SJCRH30 (cell line): ENCODE data around the gene SYF2. TPM values are rescaled to one million over a fixed set of nuclear protein-coding genes. Genes with fewer than 3 reads are reported as not detected.
A peak's percentile ranks its signal among the peaks of the same experiment; 100 is the strongest.

Source experiments
- DNase-seq, 2 experiments: peaks; one replicate each; pipeline ENCODE4 v3.0.0-alpha.2; 2015 to 2020
- H3K27ac ChIP-seq: fragments of 250-450 bp; sonication (Bioruptor Pico); 2 replicates; pipeline ENCODE4 v1.5.1; 2020; ENCODE audit warnings: mild to moderate bottlenecking, moderate library complexity
- H3K27me3 ChIP-seq: fragments of 250-450 bp; sonication (Bioruptor Pico); 2 replicates; pipeline ENCODE4 v1.5.1; 2020; ENCODE audit warnings: mild to moderate bottlenecking, moderate library complexity
- H3K36me3 ChIP-seq: fragments of 250-450 bp; sonication (Bioruptor Pico); 2 replicates; pipeline ENCODE4 v1.5.1; 2020; ENCODE audit warnings: mild to moderate bottlenecking, moderate library complexity
- H3K4me1 ChIP-seq: fragments of 250-450 bp; sonication (Bioruptor Pico); 2 replicates; pipeline ENCODE4 v1.5.1; 2020; ENCODE audit warnings: mild to moderate bottlenecking, moderate library complexity
- H3K4me3 ChIP-seq: fragments of 250-450 bp; sonication (Bioruptor Pico); 2 replicates; pipeline ENCODE4 v1.5.1; 2020; ENCODE audit warnings: mild to moderate bottlenecking, moderate library complexity
- H3K9me3 ChIP-seq: fragments of 250-450 bp; sonication (Bioruptor Pico); replicated peaks from 2 replicates; pipeline ENCODE4 v1.5.1; 2020; ENCODE audit warnings: mild to moderate bottlenecking, moderate library complexity
- total RNA-seq: library from RNA; depleted of rRNA; stranded (reverse); fragments of >200 nt; shearing (Covaris generic); gene quantifications from 2 replicates; pipeline ENCODE4 v1.2.3, GENCODE V29; 2014

Gene SYF2
- total RNA-seq, 1 experiment from 2014 or later = 39.3 TPM

DNA sequence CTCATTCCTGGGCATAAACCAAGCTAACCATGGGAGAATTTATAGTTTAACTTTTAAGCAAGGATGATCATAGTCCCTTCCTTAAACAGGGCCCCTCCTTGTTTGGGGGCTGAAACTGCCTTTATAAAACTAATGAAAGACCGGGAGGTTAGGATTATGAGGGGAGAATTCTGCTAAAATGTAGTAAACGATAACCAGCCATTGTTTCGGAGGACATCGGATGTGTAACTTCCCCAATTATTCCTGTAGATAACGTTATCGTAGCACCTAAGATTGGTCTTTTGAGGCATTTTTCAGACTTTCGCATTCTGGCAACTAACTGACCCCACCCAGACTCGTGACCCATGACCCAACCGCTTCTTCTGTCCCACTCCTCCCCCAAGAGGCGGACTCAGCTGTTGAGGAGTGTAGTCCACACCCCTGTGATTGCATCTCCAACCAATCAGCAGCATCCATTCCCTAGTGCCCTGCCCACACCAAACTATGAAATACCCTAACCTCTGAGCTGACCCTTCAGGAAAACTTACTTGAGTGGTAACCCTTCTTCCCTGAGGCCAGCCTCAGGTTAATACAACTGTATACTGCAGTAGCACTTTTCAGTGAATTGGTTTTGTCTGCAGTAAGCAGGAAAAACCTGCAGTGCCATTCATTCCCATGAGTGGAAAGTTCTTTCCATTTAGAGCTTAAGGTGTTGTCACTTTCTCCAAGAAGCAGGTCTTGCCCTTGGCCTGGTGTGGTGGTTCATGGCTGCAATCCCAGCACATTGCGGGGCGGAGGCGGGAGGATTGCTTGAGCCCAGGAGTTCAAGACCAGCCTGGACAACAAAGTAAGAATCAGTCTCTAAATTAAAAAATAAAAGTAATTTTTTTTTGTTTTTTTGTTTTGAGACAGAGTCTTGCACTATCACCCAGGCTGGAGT lies 823 bp upstream of the SYF2 start:
- H3K27me3 ChIP-seq = no peaks in the 10 kb centered on the region
- peaks cover 4% of the 10 kb centered on the region for H3K4me1 ChIP-seq
- peak overlapping the region; percentile 64 for H3K27ac ChIP-seq
- H3K9me3 ChIP-seq = no peaks in the 10 kb centered on the region
- peak overlapping the region; percentile 68 for H3K4me3 ChIP-seq
- DNase-seq = peak; percentile 87 to 88
- H3K36me3 ChIP-seq = peaks cover 20% of the 10 kb centered on the region

- Histone ChIP-seq H3K4me3 (no peak overlapping the region), H3K4me1 (peaks cover 5% of the 10 kb centered on the region), H3K36me3 (peaks cover 37% of the 10 kb centered on the region), H3K27ac (peak overlapping the region; percentile 7; the same call in 1 of the 2 replicates), H3K9me3 (no peaks in the 10 kb centered on the region), H3K27me3 (no peaks in the 10 kb centered on the region)
- DNase-seq = no peak
These were observed 8.8 kb downstream of the SYF2 start for GRCh38 chr1:25223471-25223870.

- DNase-seq = no peak
- H3K36me3 ChIP-seq = peaks cover 31% of the 10 kb centered on the region
- no peak overlapping the region for H3K4me3 ChIP-seq
These were observed 9.7 kb downstream of the SYF2 start for GRCh38 chr1:25222606-25223005.

DNA sequence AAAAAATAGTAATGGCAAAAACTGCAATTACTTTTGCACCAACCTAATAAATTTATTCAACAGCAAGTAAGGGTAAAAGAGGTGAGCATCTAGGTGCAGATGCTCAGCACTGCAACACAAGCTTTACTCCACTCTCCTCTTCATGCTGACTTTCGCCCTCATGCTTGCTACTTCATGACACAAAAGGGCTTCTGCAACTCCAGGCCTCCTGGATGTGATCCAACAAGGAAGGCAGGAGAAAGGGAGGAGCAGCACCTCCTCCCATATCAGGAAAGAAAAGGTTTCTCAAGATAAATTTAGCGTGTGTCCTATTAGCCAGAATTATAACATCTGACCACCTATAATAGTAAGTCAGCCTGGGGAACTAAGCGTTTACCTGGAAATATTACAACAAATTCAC lies 11.6 kb downstream of the SYF2 start:
- Histone ChIP-seq H3K27ac (no peak overlapping the region), H3K27me3 (no peaks in the 10 kb centered on the region), H3K36me3 (peaks cover 25% of the 10 kb centered on the region), H3K4me1 (peaks cover 5% of the 10 kb centered on the region), H3K9me3 (no peaks in the 10 kb centered on the region), H3K4me3 (no peak overlapping the region)
- no peak for DNase-seq

More at GRCh38 chr1:25222606-25223005, 9.7 kb downstream of the SYF2 start:
- no peaks in the 10 kb centered on the region for H3K9me3 ChIP-seq
- no peak overlapping the region for H3K27ac ChIP-seq
- peaks cover 5% of the 10 kb centered on the region for H3K4me1 ChIP-seq
- no peaks in the 10 kb centered on the region for H3K27me3 ChIP-seq

- H3K4me3 ChIP-seq = no peak overlapping the region
- H3K36me3 ChIP-seq = peaks cover 20% of the 10 kb centered on the region
- H3K27me3 ChIP-seq = no peaks in the 10 kb centered on the region
These were observed 12.5 kb downstream of the SYF2 start for GRCh38 chr1:25219661-25220251.

GRCh38 chr1:25217598-25218232 lies 14.6 kb downstream of the SYF2 start:
- H3K27me3 ChIP-seq = no peaks in the 10 kb centered on the region
- no peak overlapping the region for H3K4me3 ChIP-seq
- peaks cover 7% of the 10 kb centered on the region; the same call in 1 of the 2 replicates for H3K36me3 ChIP-seq
- H3K27ac ChIP-seq = no peak overlapping the region
- no peak for DNase-seq
- no peaks in the 10 kb centered on the region for H3K4me1 ChIP-seq
- no peaks in the 10 kb centered on the region for H3K9me3 ChIP-seq

More at GRCh38 chr1:25219661-25220251, 12.5 kb downstream of the SYF2 start:
- no peak for DNase-seq
- H3K4me1 ChIP-seq = peaks cover 5% of the 10 kb centered on the region
- H3K9me3 ChIP-seq = no peaks in the 10 kb centered on the region
- no peak overlapping the region for H3K27ac ChIP-seq

DNA sequence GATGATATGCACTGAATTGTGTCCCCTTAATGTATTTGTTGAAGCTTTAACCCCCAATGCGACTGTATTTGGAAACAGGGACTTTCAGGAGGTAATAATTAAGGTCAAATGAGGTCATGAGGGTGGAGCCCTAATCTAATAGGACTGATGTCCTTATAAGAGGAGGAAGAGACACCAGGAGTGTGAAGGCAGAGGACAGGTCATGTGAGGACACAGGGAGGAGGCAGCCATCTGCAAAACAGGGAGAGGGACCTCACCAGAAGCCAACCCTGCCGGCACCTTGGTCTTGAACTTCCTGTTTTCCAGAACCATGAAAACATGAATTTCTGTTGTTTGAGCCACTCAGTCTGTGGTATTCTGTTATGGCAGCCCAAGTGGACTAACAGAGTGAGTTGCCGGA lies 15.3 kb downstream of the SYF2 start:
- H3K9me3 ChIP-seq = no peaks in the 10 kb centered on the region
- no peak overlapping the region for H3K4me3 ChIP-seq
- no peak for DNase-seq
- H3K27ac ChIP-seq = no peak overlapping the region
- H3K36me3 ChIP-seq = peaks cover under 1% of the 10 kb centered on the region; the same call in 1 of the 2 replicates
- H3K27me3 ChIP-seq = no peaks in the 10 kb centered on the region
- H3K4me1 ChIP-seq = no peaks in the 10 kb centered on the region

DNA sequence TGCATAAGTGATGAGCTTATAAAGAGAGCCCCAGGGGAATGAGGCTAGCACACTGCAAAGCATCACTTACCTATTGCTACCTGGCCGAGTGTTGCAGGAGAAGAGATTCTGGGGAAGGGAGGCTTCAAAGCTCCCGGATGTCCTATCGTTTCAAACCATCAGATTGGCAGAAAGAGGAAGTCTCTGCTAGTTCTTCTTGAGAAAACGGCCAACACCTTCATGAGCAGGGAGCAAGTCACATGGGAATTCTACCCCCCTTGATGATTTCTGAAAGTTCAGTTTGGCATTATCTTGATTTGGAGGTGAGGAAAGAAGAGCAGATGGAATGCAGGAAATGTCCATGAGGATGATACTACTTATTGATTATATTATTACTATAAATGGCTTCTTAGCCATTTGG lies 16.2 kb downstream of the SYF2 start:
- no peak overlapping the region for H3K27ac ChIP-seq
- H3K9me3 ChIP-seq = no peaks in the 10 kb centered on the region
- H3K27me3 ChIP-seq = no peaks in the 10 kb centered on the region
- H3K4me3 ChIP-seq = no peak overlapping the region
- H3K36me3 ChIP-seq = no peaks in the 10 kb centered on the region
- peaks cover 2% of the 10 kb centered on the region; the same call in 1 of the 2 replicates for H3K4me1 ChIP-seq
- no peak for DNase-seq

DNA sequence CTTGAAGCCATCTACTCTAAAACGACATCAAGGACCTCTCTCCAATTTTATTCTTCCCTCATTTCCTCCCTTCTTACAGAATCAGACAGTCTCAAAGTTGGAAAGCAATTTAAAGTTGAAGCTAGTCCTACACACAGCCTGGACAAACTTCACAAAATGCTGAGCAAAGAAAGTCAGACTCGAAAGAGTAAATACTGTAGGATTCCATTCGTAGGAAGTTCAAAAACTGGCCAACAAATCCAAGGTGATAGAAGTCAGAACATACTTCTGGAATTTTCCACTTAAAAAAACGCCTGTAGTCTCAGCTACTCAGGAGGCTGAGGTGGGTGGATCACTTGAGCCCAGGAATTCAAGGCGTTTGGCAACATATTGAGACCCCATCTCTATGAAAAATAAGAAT lies 19.6 kb downstream of the SYF2 start:
- no peak for DNase-seq
- H3K27ac ChIP-seq = no peak overlapping the region
- H3K4me3 ChIP-seq = no peak overlapping the region
- no peaks in the 10 kb centered on the region for H3K9me3 ChIP-seq
- no peaks in the 10 kb centered on the region for H3K36me3 ChIP-seq
- H3K27me3 ChIP-seq = no peaks in the 10 kb centered on the region
- peaks cover 6% of the 10 kb centered on the region; the same call in 1 of the 2 replicates for H3K4me1 ChIP-seq

DNA sequence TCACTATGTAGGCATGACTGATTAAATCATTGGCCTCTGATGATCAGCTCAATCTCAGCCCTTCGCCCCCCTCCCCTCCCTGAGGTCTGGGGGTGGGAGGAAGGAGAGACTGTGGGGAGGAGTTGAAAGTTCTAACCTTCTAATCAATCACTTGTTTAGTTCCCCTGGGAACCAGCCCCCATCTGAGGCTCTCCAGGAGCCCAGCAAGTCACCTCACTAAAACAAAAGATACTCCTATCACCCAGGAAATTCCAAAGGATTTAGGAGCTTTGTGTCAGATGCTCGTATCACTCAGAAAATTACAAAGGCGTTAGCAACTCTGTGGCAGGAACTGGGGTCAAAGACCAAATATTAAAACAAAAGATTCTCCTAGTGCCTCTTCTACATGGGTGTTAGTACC lies 21.6 kb downstream of the SYF2 start:
- Histone ChIP-seq H3K27me3 (0 out of 2 replicates have a peak, but pooled peaks cover 4% of the 10 kb centered on the region), H3K27ac (no peak overlapping the region), H3K36me3 (no peaks in the 10 kb centered on the region), H3K9me3 (no peaks in the 10 kb centered on the region), H3K4me3 (no peak overlapping the region), H3K4me1 (peaks cover 6% of the 10 kb centered on the region; the same call in 1 of the 2 replicates)
- peak in 1 of 2 experiments; percentile 29 for DNase-seq

GRCh38 chr1:25209516-25209915 lies 22.8 kb downstream of the SYF2 start:
- no peak for DNase-seq
- Histone ChIP-seq H3K4me1 (peaks cover 6% of the 10 kb centered on the region; the same call in 1 of the 2 replicates), H3K36me3 (no peaks in the 10 kb centered on the region), H3K4me3 (no peak overlapping the region), H3K27ac (no peak overlapping the region), H3K27me3 (0 out of 2 replicates have a peak, but pooled peaks cover 4% of the 10 kb centered on the region), H3K9me3 (no peaks in the 10 kb centered on the region)

- Histone ChIP-seq H3K4me3 (no peak overlapping the region), H3K36me3 (no peaks in the 10 kb centered on the region), H3K27ac (no peak overlapping the region), H3K9me3 (no peaks in the 10 kb centered on the region), H3K4me1 (peaks cover 6% of the 10 kb centered on the region; the same call in 1 of the 2 replicates), H3K27me3 (0 out of 2 replicates have a peak, but pooled peaks cover 4% of the 10 kb centered on the region)
- no peak for DNase-seq
These were observed 23.6 kb downstream of the SYF2 start for GRCh38 chr1:25208561-25209222.

- DNase-seq = no peak
- H3K9me3 ChIP-seq = no peaks in the 10 kb centered on the region
These were observed 24.2 kb downstream of the SYF2 start for GRCh38 chr1:25208092-25208491.

GRCh38 chr1:25206201-25206600 lies 26.1 kb downstream of the SYF2 start:
- no peak for DNase-seq

More at GRCh38 chr1:25208092-25208491, 24.2 kb downstream of the SYF2 start:
- H3K4me3 ChIP-seq = no peak overlapping the region
- 0 out of 2 replicates have a peak, but pooled peaks cover 4% of the 10 kb centered on the region for H3K27me3 ChIP-seq
- no peaks in the 10 kb centered on the region for H3K36me3 ChIP-seq
- H3K4me1 ChIP-seq = peaks cover 6% of the 10 kb centered on the region; the same call in 1 of the 2 replicates
- H3K27ac ChIP-seq = no peak overlapping the region

More at GRCh38 chr1:25206201-25206600, 26.1 kb downstream of the SYF2 start:
- Histone ChIP-seq H3K9me3 (no peaks in the 10 kb centered on the region), H3K27me3 (0 out of 2 replicates have a peak, but pooled peaks cover 4% of the 10 kb centered on the region), H3K27ac (no peak overlapping the region), H3K4me3 (no peak overlapping the region), H3K4me1 (peaks cover 5% of the 10 kb centered on the region; the same call in 1 of the 2 replicates), H3K36me3 (no peaks in the 10 kb centered on the region)
